GM06990 (cell line): ENCODE results near the gene SIM2.

Source experiments
- DNase-seq: peaks from one replicate; pipeline ENCODE4 v3.0.0-alpha.2; 2011; ENCODE audit not compliant: insufficient read length; ENCODE audit errors: extremely low read depth
- H3K27me3 ChIP-seq: replicated peaks from 2 replicates; pipeline ENCODE4 v1.6.0; 2011; ENCODE audit warnings: low read length; ENCODE audit not compliant: control insufficient read depth, insufficient read depth
- H3K36me3 ChIP-seq: 2 replicates; pipeline ENCODE4 v1.5.1; 2011; ENCODE audit warnings: low read length; ENCODE audit not compliant: control insufficient read depth, insufficient read depth
- H3K4me3 ChIP-seq: replicated peaks from 2 replicates; pipeline ENCODE4 v1.5.1; 2011; ENCODE audit warnings: low read depth, mild to moderate bottlenecking, control low read depth, low read length
- TF ChIP-seq, protein P1 (sequence below): IDR thresholded peaks from 2 replicates; pipeline ENCODE4 v1.5.1; 2011; ENCODE audit warnings: low read length, control low read depth, mild to moderate bottlenecking, inconsistent platforms; ENCODE audit not compliant: insufficient read depth, poor library complexity, severe bottlenecking

Gene SIM2

DNA sequence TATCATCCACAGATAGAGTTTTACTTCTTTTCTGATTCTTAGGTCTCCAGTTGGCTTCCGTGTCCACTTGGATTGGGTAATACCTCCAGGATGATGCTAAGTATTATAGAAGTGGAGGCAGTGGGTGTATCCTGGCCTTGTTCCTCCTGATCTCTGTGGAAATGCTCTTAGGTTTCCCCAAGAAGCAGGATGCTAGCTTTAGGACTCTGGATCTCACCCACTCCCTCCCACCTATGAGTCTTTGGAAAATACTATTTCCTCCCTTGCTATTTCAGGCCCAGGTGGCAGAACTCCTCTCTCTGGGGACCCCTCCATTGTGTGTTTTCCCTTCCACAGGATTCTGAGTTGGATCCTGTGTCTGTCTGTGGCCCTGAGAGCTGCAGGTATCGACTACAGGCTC lies 86.7 kb downstream of the SIM2 start:
- H3K4me3 ChIP-seq: no peak overlapping the region
- TF ChIP-seq, protein P1, sequence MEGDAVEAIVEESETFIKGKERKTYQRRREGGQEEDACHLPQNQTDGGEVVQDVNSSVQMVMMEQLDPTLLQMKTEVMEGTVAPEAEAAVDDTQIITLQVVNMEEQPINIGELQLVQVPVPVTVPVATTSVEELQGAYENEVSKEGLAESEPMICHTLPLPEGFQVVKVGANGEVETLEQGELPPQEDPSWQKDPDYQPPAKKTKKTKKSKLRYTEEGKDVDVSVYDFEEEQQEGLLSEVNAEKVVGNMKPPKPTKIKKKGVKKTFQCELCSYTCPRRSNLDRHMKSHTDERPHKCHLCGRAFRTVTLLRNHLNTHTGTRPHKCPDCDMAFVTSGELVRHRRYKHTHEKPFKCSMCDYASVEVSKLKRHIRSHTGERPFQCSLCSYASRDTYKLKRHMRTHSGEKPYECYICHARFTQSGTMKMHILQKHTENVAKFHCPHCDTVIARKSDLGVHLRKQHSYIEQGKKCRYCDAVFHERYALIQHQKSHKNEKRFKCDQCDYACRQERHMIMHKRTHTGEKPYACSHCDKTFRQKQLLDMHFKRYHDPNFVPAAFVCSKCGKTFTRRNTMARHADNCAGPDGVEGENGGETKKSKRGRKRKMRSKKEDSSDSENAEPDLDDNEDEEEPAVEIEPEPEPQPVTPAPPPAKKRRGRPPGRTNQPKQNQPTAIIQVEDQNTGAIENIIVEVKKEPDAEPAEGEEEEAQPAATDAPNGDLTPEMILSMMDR: no peak
- H3K36me3 ChIP-seq: no peaks in the 10 kb centered on the region
- no peak for DNase-seq
- no peaks in the 10 kb centered on the region for H3K27me3 ChIP-seq

DNA sequence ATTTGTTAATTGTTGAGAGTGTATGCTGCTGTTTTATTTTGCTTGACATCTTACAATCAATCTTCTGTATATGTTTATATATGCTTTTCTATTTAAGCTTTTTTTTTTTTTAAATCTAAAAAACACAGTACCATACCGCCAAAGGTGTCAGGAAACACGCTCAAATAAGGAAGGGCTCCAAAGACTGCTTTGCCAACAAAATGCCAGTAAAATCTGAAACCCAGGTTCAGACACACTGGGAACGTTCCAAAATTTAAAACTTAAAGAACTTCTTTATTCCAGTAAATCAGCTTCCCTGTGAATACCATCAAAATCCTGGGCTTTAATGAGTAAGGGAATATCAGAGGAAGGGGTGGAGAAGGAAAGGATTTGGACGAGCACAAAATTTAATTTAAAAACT lies 87.3 kb downstream of the SIM2 start:
- no peaks in the 10 kb centered on the region for H3K27me3 ChIP-seq
- no peak for DNase-seq
- no peak overlapping the region for H3K4me3 ChIP-seq
- no peaks in the 10 kb centered on the region for H3K36me3 ChIP-seq
- TF ChIP-seq, protein P1: no peak

DNA sequence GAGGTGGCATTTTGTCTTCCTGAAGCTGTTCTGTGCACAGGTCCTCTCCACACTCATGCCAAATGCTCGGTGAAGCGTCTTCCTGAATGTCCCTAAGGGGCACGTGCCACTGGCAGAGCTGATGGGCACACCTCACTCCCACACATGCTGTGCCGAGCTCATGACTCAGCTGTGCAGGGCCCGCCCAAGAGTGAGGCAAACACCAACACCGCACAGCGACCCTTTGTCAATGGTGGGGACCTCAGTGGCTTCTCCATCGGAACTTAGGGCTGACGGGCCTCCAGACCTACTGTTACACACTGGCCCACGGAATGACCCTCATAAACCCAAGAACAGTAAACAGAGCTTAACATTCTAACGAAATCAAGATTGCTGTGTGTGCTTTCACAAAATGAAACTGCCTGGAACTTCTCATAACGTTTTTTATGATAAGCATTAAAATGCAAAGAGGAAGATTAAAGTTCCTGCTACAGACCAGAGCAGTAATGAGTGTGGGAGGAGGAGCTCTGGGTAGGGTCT lies 89.3 kb downstream of the SIM2 start:
- no peak for DNase-seq
- H3K4me3 ChIP-seq: no peak overlapping the region
- no peaks in the 10 kb centered on the region for H3K36me3 ChIP-seq
- TF ChIP-seq, protein P1: no peak
- H3K27me3 ChIP-seq: no peaks in the 10 kb centered on the region

DNA sequence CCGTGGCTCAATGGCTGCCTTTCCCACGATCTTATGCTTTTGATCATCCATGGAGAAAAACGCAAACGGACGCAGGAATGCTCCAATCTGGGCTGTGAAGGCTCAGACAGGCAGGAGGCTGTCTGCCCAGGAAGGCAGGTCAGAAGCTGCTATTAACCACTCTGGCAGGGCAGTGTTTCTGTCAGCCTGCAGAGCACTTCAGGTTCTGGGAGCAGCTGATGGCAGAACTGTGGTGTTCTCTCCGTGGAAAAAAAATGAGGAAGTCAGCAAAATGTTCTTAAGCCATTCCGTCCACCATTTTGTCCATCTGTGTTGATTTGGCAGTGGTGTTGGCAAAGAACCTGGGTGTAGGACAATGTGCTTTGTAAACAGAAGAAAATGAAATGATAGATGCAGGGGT lies 91.7 kb downstream of the SIM2 start:
- H3K36me3 ChIP-seq: no peaks in the 10 kb centered on the region
- TF ChIP-seq, protein P1: no peak
- DNase-seq: no peak
- H3K27me3 ChIP-seq: no peaks in the 10 kb centered on the region
- H3K4me3 ChIP-seq: no peak overlapping the region

DNA sequence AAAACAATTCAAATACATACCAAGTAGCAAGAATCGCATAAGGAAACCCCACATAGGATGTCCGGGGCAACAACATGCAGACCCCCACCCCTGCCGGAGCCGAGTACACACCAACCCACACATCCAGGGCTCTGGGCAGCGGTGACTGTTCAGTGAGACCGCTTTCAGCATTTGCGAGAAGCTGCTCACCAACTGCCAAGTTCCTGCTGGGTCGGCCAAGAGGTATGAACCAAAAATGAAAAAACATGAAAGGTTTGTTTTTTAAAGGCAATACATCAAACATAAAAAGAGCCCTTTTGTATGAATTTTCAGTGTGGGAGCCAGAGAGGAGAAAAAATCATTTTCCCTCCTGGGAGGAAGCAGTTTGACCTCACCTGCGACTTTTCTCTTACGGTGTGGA lies 92.3 kb downstream of the SIM2 start:
- no peaks in the 10 kb centered on the region for H3K27me3 ChIP-seq
- no peaks in the 10 kb centered on the region for H3K36me3 ChIP-seq
- H3K4me3 ChIP-seq: no peak overlapping the region
- TF ChIP-seq, protein P1: no peak
- no peak for DNase-seq

DNA sequence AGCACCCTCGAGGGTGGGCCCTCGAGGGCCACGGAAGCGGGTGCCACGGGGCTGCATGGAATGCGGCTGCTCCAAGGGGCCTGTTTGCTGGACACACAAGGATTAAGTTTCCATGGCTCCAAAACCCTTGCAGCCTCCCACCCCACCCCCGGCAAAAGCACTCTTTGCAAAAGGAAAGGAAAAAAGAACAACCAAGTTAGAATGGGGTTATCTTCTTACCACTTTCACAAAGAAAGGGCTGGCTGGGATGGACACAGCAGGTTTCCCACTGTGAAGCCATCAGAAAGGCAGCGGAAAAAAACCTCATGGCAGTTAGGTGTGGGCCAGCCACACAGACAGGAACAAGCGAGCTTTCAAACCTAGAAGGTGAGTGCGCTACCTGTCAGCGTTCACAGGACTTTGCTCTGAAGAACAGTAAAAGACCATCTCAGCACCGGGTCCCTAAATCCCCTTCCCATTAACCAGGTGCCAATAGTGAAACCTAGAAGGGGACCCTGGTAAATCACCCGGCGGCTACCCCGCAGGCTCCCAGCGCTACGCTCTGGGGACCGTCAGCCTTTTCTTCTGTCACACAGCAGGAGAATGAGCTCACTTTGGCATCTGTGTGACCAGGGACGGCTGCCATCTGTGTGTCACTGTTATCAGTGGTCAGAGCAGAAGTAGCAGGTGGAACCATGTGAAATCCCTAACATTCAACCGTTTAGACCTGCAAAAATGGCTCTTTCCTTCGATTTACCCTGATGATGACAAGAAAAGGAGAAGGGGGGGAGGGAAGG lies 93.0 kb downstream of the SIM2 start:
- TF ChIP-seq, protein P1: no peak
- DNase-seq: no peak
- H3K4me3 ChIP-seq: no peak overlapping the region
- no peaks in the 10 kb centered on the region for H3K36me3 ChIP-seq
- no peaks in the 10 kb centered on the region for H3K27me3 ChIP-seq
